GM12873 (cell line): ENCODE measurements around the gene G6PC3.

Experiments used
- TF ChIP-seq, protein P1 (sequence below): IDR thresholded peaks from 2 replicates; pipeline ENCODE4 v1.5.1; 2012; ENCODE audit warnings: low read depth, mild to moderate bottlenecking, moderate library complexity, low read length, control low read depth; ENCODE audit not compliant: insufficient read depth; ENCODE audit errors: missing control alignments

Gene G6PC3, protein sequence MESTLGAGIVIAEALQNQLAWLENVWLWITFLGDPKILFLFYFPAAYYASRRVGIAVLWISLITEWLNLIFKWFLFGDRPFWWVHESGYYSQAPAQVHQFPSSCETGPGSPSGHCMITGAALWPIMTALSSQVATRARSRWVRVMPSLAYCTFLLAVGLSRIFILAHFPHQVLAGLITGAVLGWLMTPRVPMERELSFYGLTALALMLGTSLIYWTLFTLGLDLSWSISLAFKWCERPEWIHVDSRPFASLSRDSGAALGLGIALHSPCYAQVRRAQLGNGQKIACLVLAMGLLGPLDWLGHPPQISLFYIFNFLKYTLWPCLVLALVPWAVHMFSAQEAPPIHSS

DNA sequence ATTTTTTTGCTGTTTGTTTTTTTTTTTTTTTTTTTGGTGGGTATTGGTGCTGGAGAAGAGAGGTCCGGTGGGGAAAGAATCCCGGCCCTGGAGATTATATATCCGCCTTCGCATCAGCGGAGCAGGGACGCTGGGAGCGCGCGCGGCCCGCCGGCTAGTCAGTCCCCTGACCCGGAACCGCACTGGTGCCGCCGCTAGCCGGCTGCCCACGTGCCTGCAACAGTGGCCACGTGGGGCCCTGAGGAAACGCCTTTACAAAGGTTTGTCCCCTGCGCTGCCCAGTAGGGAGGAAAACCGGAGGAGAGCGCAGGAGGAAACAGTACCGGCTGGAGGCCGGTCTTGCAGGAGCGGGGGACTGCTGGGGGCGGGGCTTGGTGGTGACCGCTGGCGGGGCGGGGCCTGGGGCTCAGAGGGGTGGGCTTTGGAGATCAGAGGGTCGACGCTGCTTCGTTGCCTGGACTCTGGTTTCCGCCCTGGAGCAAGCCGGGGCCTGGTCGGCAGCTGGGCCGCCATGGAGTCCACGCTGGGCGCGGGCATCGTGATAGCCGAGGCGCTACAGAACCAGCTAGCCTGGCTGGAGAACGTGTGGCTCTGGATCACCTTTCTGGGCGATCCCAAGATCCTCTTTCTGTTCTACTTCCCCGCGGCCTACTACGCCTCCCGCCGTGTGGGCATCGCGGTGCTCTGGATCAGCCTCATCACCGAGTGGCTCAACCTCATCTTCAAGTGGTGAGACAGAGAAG is at the start of gene G6PC3:
G6PC3 (plus strand) TSS at position 281 of the 743 bp plus-strand sequence; CDS start at position 512, 231 bp downstream.
- TF ChIP-seq, protein P1, sequence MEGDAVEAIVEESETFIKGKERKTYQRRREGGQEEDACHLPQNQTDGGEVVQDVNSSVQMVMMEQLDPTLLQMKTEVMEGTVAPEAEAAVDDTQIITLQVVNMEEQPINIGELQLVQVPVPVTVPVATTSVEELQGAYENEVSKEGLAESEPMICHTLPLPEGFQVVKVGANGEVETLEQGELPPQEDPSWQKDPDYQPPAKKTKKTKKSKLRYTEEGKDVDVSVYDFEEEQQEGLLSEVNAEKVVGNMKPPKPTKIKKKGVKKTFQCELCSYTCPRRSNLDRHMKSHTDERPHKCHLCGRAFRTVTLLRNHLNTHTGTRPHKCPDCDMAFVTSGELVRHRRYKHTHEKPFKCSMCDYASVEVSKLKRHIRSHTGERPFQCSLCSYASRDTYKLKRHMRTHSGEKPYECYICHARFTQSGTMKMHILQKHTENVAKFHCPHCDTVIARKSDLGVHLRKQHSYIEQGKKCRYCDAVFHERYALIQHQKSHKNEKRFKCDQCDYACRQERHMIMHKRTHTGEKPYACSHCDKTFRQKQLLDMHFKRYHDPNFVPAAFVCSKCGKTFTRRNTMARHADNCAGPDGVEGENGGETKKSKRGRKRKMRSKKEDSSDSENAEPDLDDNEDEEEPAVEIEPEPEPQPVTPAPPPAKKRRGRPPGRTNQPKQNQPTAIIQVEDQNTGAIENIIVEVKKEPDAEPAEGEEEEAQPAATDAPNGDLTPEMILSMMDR: peak; percentile 1

DNA sequence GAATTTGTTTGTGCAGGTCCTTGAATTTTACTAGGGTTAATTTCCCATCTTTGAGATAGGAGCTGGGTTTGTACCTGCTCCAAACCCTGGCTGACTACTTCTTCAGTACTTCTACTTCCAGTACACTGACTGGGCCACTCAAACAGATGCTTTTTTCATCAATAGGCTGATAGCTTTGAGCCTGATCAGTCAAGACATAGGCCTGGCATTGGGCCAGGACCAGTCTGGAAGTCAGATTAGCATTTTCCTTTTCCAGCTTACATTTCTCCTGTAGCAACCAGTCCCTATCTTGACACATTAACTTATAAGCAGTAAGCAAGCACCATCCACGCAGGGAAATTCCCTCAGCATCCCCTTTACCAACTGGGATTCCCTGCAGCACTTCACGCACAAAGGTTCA is 48.3 kb upstream of the G6PC3 start:
- TF ChIP-seq, protein P1: no peak

DNA sequence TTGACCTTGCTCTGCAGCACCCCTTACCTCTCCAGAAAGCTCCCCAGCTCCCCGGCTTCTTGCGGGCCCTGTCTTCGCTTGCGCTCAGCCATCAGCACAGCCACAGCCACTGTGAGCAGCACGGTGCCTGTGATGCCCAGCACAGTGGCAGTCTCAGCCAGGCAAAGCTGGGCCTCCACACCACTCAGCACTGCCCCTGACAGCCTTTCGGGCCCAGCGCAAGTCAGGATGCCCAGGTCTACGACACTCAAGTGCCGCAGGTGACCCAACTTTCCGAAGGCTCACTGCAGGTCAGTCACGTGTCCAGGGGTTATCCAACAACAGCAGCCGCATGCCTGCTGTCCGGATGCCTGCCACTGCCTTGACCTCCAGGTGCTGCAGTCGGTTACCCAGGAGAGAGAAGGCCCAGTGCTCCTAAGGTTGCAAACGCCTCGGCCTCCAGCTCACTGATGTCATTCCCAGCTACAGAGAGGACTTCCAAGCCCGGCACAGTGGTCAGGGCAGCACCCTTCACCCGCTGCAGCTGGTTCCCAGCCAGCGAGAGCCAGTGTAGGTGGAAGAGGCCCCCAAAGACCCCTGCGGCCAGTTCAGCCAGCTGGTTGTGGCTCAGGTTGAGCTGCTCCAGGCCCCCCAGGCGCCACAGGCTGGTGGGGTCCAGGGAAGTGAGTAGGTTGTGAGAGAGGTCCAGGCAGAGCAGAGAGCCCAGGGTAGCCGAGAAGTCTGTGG is 46.8 kb upstream of the G6PC3 start:
- TF ChIP-seq, protein P1: no peak

DNA sequence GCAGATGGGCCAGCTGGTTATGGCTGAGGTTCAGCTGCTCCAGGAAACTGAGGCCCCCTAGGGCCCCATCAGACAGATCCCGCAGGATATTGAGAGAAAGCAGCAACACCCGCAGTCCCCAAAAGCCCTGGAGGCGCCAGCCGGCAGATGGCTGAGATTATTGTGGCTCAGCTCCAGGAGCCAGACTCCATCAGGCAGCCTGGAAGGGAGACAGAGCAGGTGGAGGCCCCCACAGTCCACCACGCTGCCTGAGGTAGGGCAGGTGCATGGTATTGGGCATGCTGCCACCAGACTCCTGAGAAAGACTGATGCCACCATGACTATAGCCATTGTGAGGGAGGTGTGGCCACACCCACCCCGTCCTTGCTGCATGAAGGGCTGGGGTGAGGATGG is 46.3 kb upstream of the G6PC3 start:
- TF ChIP-seq, protein P1: no peak

DNA sequence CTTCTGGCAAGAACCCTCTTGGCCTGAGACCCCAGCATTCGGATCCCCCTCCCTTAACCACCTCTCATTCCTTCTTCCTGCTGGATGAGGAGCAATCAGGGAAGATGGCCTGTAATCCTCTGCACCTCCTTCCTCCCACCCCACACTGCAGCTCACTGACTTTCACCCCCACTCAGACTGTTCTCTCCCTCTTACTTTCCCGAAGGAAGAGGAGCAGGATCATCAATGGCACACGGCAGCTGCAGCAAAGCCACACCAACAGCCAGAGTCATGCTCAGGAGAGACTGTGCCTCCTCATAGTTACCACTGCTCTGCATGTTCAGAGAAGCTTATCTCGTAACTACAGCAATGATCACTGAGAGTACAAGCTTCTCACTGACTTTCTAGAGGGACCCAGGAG is 45.7 kb upstream of the G6PC3 start:
- TF ChIP-seq, protein P1: no peak

DNA sequence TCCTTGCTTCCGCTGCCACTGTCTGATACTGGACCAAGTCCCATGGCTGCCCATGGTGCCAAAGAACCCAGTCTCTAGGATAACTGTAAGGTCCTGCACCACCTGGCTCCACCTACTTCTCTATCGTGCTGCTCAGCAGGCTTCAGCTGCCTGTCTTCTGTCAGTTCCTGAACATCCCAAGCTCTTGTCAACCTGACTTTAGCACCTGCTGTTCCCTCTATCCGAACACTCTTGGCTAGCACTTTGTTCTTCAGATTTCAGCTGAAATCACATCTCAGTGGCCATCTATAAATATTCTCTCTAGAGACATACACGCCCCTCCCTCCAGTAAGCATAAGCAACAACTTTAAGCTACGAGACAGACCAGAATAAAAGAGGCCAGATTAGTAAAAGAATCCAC is 40.8 kb upstream of the G6PC3 start:
- TF ChIP-seq, protein P1: no peak

DNA sequence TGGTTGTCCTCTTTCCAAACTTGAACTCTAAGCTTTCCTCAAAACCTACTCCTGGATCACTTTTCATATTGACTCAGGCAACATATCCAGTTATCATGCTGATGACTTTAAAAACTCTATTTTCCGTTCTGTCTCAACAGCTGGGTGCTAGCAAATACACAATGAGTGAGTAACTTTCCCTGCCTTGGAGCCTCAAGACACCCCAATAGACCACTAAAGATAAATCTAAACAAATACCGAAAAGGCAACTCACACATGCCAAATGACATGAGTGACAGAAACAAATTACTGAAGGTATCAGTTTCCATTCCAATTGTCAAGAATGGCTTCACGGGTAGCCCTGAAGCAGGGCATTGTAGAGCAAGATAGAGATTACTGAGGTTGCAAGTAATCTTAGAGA is 40.1 kb upstream of the G6PC3 start:
- TF ChIP-seq, protein P1: no peak
